Nephron progenitor cell (in vitro differentiated cells): Measurements from ENCODE around the gene TYW1B.
"Not testable (repeated sequence)": the region's sequence is repeated elsewhere in the genome, so short reads cannot be mapped to it uniquely, and the experiment has no call there.

Experiments
- DNase-seq: peaks from one replicate; pipeline ENCODE4 v3.0.0; 2021
- H3K27ac Mint-ChIP-seq: 2 replicates; pipeline ENCODE4 v1.8.0; 2021; ENCODE audit warnings: mild to moderate bottlenecking, moderate library complexity, mixed read lengths
- H3K27me3 Mint-ChIP-seq: 2 replicates; pipeline ENCODE4 v1.8.0; 2021; ENCODE audit warnings: mild to moderate bottlenecking, low read depth, mixed read lengths; ENCODE audit not compliant: poor library complexity
- H3K36me3 Mint-ChIP-seq: 2 replicates; pipeline ENCODE4 v1.8.0; 2021; ENCODE audit warnings: low read depth, mixed read lengths
- H3K4me1 Mint-ChIP-seq: 2 replicates; pipeline ENCODE4 v1.8.0; 2021; ENCODE audit warnings: mixed read lengths
- H3K4me3 Mint-ChIP-seq: 2 replicates; pipeline ENCODE4 v1.8.0; 2021; ENCODE audit warnings: mild to moderate bottlenecking, moderate library complexity, mixed read lengths
- H3K9me3 Mint-ChIP-seq: 2 replicates; pipeline ENCODE4 v1.8.0; 2021; ENCODE audit warnings: mild to moderate bottlenecking, moderate library complexity, mixed read lengths
- TF ChIP-seq, protein P1 (sequence below): fragments of 200-600 bp; sonication (generic); IDR thresholded peaks from 2 replicates; pipeline ENCODE4 v1.5.0; 2021; ENCODE audit warnings: antibody characterized with exemption

TYW1B gene

DNA sequence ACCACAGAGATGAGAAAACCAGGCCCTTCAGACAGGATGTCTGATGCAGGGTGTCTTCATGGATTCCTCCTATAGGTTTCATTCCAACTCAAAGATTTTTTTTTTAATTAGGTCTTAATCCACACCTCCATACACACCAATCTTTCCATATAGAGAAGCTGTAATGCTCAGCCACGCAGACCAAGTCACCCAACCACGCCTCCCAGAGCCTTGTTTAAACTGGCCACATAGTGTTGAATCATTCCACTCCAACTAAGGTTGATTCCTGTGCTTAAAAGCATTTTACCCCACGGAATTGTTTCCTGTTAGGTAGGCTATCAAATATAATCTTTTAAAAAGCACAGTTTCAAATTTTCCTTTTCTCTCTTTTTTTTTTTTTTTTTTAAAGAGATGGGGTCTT is 153.6 kb downstream of the TYW1B start:
- Mint-ChIP-seq H3K9me3 (no peaks in the 10 kb centered on the region), H3K4me3 (no peak overlapping the region), H3K27ac (no peak overlapping the region), H3K36me3 (no peaks in the 10 kb centered on the region), H3K4me1 (no peaks in the 10 kb centered on the region), H3K27me3 (no peaks in the 10 kb centered on the region)
- TF ChIP-seq, protein P1, sequence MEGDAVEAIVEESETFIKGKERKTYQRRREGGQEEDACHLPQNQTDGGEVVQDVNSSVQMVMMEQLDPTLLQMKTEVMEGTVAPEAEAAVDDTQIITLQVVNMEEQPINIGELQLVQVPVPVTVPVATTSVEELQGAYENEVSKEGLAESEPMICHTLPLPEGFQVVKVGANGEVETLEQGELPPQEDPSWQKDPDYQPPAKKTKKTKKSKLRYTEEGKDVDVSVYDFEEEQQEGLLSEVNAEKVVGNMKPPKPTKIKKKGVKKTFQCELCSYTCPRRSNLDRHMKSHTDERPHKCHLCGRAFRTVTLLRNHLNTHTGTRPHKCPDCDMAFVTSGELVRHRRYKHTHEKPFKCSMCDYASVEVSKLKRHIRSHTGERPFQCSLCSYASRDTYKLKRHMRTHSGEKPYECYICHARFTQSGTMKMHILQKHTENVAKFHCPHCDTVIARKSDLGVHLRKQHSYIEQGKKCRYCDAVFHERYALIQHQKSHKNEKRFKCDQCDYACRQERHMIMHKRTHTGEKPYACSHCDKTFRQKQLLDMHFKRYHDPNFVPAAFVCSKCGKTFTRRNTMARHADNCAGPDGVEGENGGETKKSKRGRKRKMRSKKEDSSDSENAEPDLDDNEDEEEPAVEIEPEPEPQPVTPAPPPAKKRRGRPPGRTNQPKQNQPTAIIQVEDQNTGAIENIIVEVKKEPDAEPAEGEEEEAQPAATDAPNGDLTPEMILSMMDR, result no peak
- DNase-seq, result no peak

DNA sequence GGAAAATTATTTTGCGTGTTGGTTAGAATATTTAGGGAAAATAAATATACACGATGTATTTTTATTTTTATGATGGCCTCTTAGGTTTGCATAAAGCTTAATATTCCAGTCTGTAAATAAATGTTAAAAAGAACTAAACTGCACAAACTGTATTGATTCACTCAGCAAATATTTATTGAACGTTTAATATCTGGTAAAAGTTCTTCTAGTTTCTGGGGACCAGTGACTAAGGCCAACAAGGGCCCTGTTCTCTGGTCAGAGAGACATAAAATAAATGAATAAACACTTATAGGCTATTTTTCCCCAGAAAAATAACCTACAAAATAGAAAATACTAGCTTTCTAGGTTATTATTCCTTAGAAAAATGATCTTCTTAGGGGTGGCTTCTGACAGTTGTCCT is 157.2 kb downstream of the TYW1B start:
- H3K9me3 Mint-ChIP-seq, H3K27me3 Mint-ChIP-seq, DNase-seq, H3K36me3 Mint-ChIP-seq, H3K4me3 Mint-ChIP-seq, H3K27ac Mint-ChIP-seq: not testable (repeated sequence)
- peaks cover 17% of the 10 kb centered on the region for H3K4me1 Mint-ChIP-seq

DNA sequence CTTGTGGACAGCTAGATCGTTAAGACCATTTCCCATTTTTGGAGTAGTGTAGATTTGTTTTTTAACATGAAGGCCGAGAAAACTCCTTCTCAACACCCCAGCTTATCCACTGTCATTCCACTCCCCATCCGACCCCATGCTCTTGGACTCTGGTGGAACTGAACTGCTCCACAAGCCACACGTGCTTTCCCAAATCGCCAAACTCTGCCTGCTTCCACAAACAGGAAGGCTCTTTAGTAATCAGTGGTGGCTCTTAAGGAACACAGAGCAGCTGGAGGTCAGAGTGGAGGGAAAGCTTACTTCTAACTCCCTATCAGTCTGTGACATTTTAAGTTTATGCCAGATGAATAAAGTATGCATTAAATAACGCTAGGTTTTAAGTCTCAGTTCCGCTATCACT is 159.6 kb downstream of the TYW1B start:
- Mint-ChIP-seq H3K9me3 (peaks cover 12% of the 10 kb centered on the region), H3K36me3 (peaks cover 20% of the 10 kb centered on the region), H3K27ac (peak overlapping the region; percentile 77), H3K4me1 (peaks cover 17% of the 10 kb centered on the region)
- H3K4me3 Mint-ChIP-seq, DNase-seq, H3K27me3 Mint-ChIP-seq: not testable (repeated sequence)

DNA sequence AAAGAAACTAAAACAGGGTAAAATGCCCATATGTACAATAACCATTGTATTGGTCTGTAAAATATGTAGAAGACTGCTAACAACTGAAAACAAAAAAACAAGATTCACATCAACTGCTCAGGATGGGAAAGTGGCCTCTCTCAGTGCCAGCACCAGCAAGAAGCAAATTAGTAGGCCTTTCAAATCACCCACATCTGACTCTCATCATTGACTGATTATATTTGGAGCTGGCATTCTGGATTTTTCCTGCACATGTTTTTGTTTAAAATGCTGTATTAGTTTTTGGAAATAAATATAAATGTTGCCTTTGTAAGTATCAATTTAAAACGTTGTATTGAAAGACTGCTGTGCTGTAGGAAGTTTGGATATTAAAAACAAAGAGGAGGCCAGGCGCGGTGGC is 161.0 kb downstream of the TYW1B start:
- Mint-ChIP-seq H3K4me1 (peaks cover 17% of the 10 kb centered on the region), H3K9me3 (peaks cover 12% of the 10 kb centered on the region), H3K27ac (peak overlapping the region; percentile 80), H3K36me3 (peaks cover 20% of the 10 kb centered on the region)
- not testable (repeated sequence) for DNase-seq, H3K4me3 Mint-ChIP-seq, H3K27me3 Mint-ChIP-seq

DNA sequence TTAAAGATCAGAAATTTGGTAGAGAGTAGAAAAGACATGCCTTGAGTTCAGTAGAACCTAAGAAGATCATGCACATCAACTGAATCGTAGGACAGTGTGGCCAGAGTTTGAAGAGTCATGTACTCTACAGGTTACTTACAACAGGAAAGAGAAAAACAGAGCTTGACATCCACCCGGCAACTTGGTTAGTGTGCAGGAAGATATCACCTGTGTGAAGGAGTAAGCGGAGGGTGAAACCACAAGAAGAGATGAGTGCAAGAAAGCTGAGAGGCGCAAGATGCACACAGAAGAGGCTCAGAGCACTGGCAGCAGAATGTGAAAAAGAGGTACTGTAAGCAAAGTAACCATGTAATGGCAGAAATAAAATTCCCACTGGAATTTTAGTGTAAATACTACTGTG is 179.4 kb downstream of the TYW1B start:
- H3K4me3 Mint-ChIP-seq, H3K27me3 Mint-ChIP-seq, H3K27ac Mint-ChIP-seq, H3K36me3 Mint-ChIP-seq, H3K4me1 Mint-ChIP-seq, DNase-seq, H3K9me3 Mint-ChIP-seq: not testable (repeated sequence)

DNA sequence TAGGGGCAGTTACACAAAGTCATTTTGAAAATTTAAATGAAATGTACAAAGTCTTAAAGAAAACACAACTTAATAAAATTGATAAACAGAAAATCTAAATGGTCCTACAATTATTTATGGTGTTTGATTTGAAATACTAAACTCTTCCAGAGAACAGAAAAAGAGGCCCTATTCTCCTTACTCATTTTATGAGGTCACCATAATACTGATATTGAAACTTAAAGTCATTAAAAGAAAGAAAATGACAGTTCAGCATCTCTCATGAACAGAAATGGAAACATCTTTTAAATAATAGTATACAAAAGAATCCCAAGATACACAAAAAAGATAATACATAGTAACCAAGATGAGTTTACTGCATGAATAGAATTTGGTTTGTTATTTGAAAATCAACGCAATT is 184.3 kb downstream of the TYW1B start:
- peaks cover 16% of the 10 kb centered on the region for H3K4me1 Mint-ChIP-seq
- not testable (repeated sequence) for H3K9me3 Mint-ChIP-seq, H3K27me3 Mint-ChIP-seq

DNA sequence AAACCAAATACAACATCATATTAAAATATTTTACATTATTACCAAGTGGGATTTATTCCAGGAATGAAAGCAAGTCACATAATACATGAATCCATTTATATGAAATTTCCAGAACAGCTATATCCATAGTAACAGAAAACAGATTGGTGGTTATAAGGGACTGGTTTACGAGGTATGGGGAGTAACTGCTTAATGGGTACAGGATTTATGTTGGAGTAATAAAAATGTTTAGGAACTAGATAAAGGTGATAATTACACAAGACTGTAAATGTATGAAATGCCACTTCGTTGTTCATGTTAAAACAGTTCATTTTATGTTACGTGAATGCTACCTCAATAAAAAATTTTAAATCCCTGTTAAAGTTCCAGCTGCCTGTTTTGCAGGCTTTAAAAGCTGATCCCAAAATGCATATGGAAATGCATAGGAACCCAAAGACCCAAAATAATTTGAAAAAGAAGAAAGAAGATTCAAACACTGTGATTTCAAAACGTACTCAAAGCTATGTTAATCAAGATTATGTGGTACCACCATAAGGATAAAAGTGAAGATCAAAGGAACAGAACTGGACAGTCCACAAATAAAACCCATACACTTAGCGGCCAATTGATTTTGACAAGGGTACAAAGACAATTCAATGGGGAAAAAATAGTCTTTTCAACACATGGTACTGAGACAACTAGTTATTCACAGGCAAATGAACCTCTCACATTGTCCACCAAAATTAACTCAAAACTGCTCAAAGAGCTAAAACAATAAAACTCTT is 186.3 kb downstream of the TYW1B start:
- H3K27ac Mint-ChIP-seq, H3K36me3 Mint-ChIP-seq, DNase-seq, H3K4me3 Mint-ChIP-seq, H3K9me3 Mint-ChIP-seq, H3K27me3 Mint-ChIP-seq: not testable (repeated sequence)
- H3K4me1 Mint-ChIP-seq, result peaks cover 16% of the 10 kb centered on the region

More for the DNA sequence above, 184.3 kb downstream of the TYW1B start:
- not testable (repeated sequence) for H3K4me3 Mint-ChIP-seq, DNase-seq, H3K36me3 Mint-ChIP-seq, H3K27ac Mint-ChIP-seq

DNA sequence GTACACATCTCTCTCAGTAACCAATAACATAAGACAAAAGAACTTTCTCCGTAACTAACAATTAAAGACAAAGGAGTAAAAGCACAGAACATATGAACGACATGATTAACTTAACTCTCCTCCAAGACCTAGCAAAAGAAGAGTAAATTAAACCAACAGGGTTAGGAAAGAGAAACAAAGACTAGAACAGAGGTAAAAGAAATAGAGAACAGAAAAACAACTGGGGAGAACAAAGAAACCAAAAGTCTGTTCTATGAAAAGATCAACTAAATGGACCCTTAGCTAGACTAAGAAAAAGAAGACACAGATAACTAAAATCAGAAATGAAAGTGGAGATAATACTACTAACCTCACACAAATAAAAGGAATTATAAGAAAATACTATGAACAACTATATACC is 187.3 kb downstream of the TYW1B start:
- H3K27ac Mint-ChIP-seq, result peak overlapping the region; percentile 73
- H3K4me3 Mint-ChIP-seq, H3K9me3 Mint-ChIP-seq, DNase-seq, H3K36me3 Mint-ChIP-seq, H3K27me3 Mint-ChIP-seq: not testable (repeated sequence)
- peaks cover 16% of the 10 kb centered on the region for H3K4me1 Mint-ChIP-seq

DNA sequence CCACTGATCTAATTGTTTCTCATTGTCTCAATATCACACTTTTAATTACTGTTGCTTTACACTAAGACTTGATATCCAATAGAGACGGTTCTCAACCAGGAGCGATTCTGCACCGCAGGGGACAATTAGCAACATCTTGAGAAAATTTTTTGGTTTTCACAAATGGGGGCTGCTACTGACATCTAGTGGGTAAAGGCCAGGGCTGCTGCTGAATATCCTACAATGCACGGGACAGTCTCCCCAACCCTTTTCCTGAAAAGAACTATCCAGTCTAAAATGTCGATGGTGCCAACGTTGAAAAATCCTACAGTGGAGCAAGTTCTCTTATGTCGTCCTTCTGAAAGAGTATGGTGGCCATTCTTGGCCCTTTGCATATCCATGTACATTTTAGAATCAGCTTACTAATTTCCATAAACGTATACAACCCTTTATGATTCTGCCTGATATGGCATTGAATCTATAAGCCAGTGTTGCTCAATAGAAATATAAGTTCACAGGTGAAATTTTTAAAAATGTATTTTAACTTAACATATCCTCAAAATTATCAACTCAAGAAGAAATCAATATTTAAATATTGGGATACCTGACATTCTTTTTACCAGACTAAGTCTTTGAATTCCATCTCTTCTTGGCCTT is 192.6 kb downstream of the TYW1B start:
- not testable (repeated sequence) for H3K9me3 Mint-ChIP-seq, H3K4me3 Mint-ChIP-seq

DNA sequence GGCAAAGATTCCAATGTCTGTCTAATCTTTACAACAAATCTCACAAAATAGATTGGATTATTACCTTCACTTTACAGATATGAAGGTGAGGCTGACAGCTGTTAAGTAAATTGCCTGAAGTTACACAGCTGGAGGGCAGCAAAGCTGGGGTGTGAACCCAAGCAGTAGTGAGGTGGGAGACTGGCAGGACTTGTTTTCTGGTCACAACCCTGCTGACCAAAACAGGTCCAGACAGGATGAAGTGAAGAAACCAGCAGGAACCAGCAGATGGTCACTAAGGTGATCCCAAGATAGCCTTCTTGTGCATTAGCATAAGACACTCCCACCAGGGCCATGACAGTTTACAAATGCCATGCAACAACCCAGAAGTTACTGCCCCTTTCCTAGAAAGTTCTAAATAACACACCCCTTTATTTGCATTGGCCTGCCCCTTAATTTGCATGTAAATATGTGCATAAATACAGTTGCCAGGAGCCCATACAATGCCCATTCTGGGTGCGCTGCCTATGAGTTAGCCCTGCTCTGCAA is 195.2 kb downstream of the TYW1B start:
- not testable (repeated sequence) for H3K27me3 Mint-ChIP-seq, H3K4me1 Mint-ChIP-seq, H3K4me3 Mint-ChIP-seq, H3K9me3 Mint-ChIP-seq, DNase-seq, H3K27ac Mint-ChIP-seq, H3K36me3 Mint-ChIP-seq

More for the DNA sequence above, 192.6 kb downstream of the TYW1B start:
- peaks cover 12% of the 10 kb centered on the region for H3K36me3 Mint-ChIP-seq
- not testable (repeated sequence) for H3K27ac Mint-ChIP-seq, DNase-seq, H3K4me1 Mint-ChIP-seq, H3K27me3 Mint-ChIP-seq
- TF ChIP-seq, protein P1, result peak; percentile 49

DNA sequence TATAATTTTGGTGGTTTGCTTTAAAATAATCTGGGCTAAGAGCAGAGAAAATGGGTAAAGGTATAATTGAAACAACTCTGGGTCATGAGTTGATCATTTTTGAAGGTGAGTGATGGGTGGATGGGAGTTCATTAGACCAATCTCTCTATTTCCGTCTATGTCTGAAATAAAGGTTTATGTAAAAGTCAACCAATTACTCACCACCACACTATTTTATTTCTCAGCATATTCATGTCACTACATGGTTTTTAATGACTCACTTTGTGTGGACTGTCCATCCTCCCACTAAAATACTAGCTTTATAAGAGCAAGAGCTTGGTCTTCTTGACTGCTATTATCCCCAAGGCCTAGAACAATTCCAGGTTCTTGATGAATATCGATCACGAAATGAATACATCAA is 199.6 kb downstream of the TYW1B start:
- not testable (repeated sequence) for H3K4me3 Mint-ChIP-seq, H3K27ac Mint-ChIP-seq, DNase-seq, H3K9me3 Mint-ChIP-seq, H3K27me3 Mint-ChIP-seq, H3K36me3 Mint-ChIP-seq
- peaks cover 11% of the 10 kb centered on the region for H3K4me1 Mint-ChIP-seq

DNA sequence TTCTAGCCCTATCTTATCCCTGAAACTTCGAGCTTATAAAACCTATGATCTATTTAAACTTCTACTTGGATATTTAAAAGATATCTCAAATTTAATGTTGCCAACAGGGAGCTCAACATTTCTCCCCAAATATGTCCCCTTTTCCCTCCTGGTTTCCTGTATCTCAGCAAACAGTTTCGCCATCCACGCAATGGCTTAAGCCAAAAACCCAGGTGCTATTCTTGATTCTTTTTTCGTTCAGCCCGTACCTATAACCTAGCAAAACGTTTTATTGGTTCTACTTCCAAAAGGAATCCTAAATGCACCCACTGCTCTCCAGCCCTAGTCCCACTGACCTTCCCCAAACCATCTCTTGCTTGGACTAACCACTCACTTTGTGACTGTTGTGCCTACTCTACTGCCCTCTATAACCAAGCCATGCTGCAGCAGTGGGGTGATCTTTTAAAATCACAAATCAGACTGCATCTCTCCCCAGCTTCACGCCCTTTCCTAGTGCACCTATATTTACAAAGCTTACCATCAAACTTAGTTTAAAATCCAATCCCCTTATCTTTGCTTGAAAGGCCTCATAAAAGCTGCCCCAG is 201.5 kb downstream of the TYW1B start:
- DNase-seq, H3K36me3 Mint-ChIP-seq, H3K9me3 Mint-ChIP-seq, H3K27me3 Mint-ChIP-seq, H3K4me3 Mint-ChIP-seq: not testable (repeated sequence)
- Mint-ChIP-seq H3K4me1 (peaks cover 25% of the 10 kb centered on the region), H3K27ac (peak overlapping the region; percentile 77)
